ENCODE measurements around the gene CDC42. TPM values are rescaled to one million over a fixed set of nuclear protein-coding genes. Genes with fewer than 3 reads are reported as not detected.

Gene CDC42
- total RNA-seq, 1 experiment from 2014 or later = 245 TPM

DNA sequence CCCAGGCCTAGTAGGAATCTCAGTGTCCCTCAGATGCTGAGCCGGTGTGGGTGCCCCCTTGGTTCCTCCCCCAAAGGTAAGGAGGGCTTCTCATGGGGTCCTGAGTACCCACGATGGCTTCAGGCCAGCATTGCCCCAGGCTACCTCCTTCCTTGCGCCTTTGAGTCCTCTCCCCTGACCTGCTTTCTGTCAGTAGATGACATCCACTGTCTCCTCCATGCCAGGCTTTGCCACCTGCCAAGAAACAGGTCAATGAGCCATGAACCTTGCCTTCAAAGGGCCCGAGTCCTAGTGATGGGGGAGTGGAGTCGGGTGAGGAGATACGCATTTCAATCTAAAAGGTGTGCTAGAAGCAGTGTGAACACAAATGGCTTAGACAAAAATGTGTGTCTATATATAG lies 74.7 kb downstream of the CDC42 start:
- ATAC-seq (no peak), DNase-seq (no peak)
- H2AFZ ChIP-seq (ENCODE audit: low read length) = no peak overlapping the region
- H3K79me2 ChIP-seq (ENCODE audit: low read length) = no peaks in the 10 kb centered on the region
- H3K9me3 ChIP-seq (ENCODE audit: low read length) = no peaks in the 10 kb centered on the region
- H3K4me1 ChIP-seq (ENCODE audit: insufficient read depth, low read length) = peaks cover 12% of the 10 kb centered on the region
- no peak overlapping the region for H3K27ac ChIP-seq (ENCODE audit: low read length)
- TF ChIP-seq EZH2phosphoT487 (IDR thresholded peaks at IDR 0.05; ENCODE audit: borderline replicate concordance, low read length) (no peak), EZH2 (IDR thresholded peaks at IDR 0.05; ENCODE audit: low read length, unreplicated experiment) (no peak)
- H3K36me3 ChIP-seq (ENCODE audit: low read depth, low read length) = no peaks in the 10 kb centered on the region
- no peak overlapping the region for H3K4me2 ChIP-seq (ENCODE audit: low read length)
- H3K27me3 ChIP-seq (ENCODE audit: low read length) = no peaks in the 10 kb centered on the region
- CTCF ChIA-PET = no interaction called here
- H3F3A ChIP-seq (ENCODE audit: low read length, unreplicated experiment) = no peaks in the 10 kb centered on the region
- H4K20me1 ChIP-seq (ENCODE audit: low read length) = no peaks in the 10 kb centered on the region
- BruUV-seq (replicated peaks) = no TSS peak
- H3K9ac ChIP-seq (ENCODE audit: low read length) = no peak overlapping the region
- no peak overlapping the region for H3K4me3 ChIP-seq (ENCODE audit: low read length)
- H3K9me2 ChIP-seq (replicated peaks; ENCODE audit: low read length) = no peaks in the 10 kb centered on the region
- intact Hi-C loops (cut with micrococcal nuclease) = no loop called here
- POLR2A ChIA-PET (ENCODE audit: unreplicated experiment) = no interaction called here

DNA sequence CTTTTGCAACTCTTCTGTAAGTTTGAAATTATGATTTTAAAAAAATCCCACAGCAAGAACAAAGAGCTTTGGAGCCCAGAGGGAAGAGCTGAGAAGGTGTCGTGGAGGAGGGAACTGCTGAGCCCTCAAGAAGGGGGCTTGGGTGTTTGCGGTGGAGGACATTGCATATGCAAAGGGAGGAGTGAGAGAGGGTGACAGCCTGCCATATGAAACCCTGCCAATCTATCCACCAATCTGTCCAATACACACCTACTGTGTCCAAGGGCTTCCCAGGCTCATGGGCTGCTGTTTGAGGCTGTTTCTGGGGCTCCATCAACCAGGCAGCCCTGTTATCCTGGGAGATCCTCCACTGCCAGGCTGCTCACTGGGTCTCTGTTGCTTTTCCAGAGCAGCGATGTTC lies 75.2 kb downstream of the CDC42 start:
- no peak for ATAC-seq
- no peaks in the 10 kb centered on the region for H4K20me1 ChIP-seq (ENCODE audit: low read length)

GRCh38 chr1:22128392-22128791 lies 75.9 kb downstream of the CDC42 start:
- H4K20me1 ChIP-seq (ENCODE audit: low read length) = no peaks in the 10 kb centered on the region
- TF ChIP-seq, protein P1, sequence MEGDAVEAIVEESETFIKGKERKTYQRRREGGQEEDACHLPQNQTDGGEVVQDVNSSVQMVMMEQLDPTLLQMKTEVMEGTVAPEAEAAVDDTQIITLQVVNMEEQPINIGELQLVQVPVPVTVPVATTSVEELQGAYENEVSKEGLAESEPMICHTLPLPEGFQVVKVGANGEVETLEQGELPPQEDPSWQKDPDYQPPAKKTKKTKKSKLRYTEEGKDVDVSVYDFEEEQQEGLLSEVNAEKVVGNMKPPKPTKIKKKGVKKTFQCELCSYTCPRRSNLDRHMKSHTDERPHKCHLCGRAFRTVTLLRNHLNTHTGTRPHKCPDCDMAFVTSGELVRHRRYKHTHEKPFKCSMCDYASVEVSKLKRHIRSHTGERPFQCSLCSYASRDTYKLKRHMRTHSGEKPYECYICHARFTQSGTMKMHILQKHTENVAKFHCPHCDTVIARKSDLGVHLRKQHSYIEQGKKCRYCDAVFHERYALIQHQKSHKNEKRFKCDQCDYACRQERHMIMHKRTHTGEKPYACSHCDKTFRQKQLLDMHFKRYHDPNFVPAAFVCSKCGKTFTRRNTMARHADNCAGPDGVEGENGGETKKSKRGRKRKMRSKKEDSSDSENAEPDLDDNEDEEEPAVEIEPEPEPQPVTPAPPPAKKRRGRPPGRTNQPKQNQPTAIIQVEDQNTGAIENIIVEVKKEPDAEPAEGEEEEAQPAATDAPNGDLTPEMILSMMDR (conservative IDR thresholded peaks at IDR 0.05; ENCODE audit: low read depth, low read length) = no peak
- TF ChIP-seq EZH2phosphoT487 (IDR thresholded peaks at IDR 0.05; ENCODE audit: borderline replicate concordance, low read length) (no peak), EZH2 (IDR thresholded peaks at IDR 0.05; ENCODE audit: low read length, unreplicated experiment) (no peak)
- intact Hi-C loops (cut with micrococcal nuclease) = no loop called here
- no TSS peak for BruUV-seq (replicated peaks)
- DNase-seq (no peak), ATAC-seq (no peak)
- no peaks in the 10 kb centered on the region for H3K27me3 ChIP-seq (ENCODE audit: low read length)
- H3K9me3 ChIP-seq (ENCODE audit: low read length) = no peaks in the 10 kb centered on the region
- no peaks in the 10 kb centered on the region for H3K79me2 ChIP-seq (ENCODE audit: low read length)
- H3K9ac ChIP-seq (ENCODE audit: low read length) = no peak overlapping the region
- H3F3A ChIP-seq (ENCODE audit: low read length, unreplicated experiment) = no peaks in the 10 kb centered on the region
- ChIA-PET POLR2A (ENCODE audit: unreplicated experiment) (no interaction called here), CTCF (no interaction called here)
- H3K36me3 ChIP-seq (ENCODE audit: low read depth, low read length) = no peaks in the 10 kb centered on the region
- H3K4me1 ChIP-seq (ENCODE audit: insufficient read depth, low read length) = peaks cover 20% of the 10 kb centered on the region
- no peak overlapping the region for H3K4me3 ChIP-seq (ENCODE audit: low read length)
- no peak overlapping the region for H3K27ac ChIP-seq (ENCODE audit: low read length)
- no peak overlapping the region for H2AFZ ChIP-seq (ENCODE audit: low read length)
- no peaks in the 10 kb centered on the region for H3K9me2 ChIP-seq (replicated peaks; ENCODE audit: low read length)
- no peak overlapping the region for H3K4me2 ChIP-seq (ENCODE audit: low read length)

More for the DNA sequence above, 75.2 kb downstream of the CDC42 start:
- no peaks in the 10 kb centered on the region for H3K9me3 ChIP-seq (ENCODE audit: low read length)
- peaks cover 17% of the 10 kb centered on the region for H3K4me1 ChIP-seq (ENCODE audit: insufficient read depth, low read length)
- H2AFZ ChIP-seq (ENCODE audit: low read length) = no peak overlapping the region
- no peak overlapping the region for H3K4me3 ChIP-seq (ENCODE audit: low read length)
- H3K27me3 ChIP-seq (ENCODE audit: low read length) = no peaks in the 10 kb centered on the region
- H3F3A ChIP-seq (ENCODE audit: low read length, unreplicated experiment) = no peaks in the 10 kb centered on the region
- no TSS peak for BruUV-seq (replicated peaks)
- H3K4me2 ChIP-seq (ENCODE audit: low read length) = no peak overlapping the region
- TF ChIP-seq, protein P1 (conservative IDR thresholded peaks at IDR 0.05; ENCODE audit: low read depth, low read length) = no peak
- no peaks in the 10 kb centered on the region for H3K36me3 ChIP-seq (ENCODE audit: low read depth, low read length)
- H3K79me2 ChIP-seq (ENCODE audit: low read length) = no peaks in the 10 kb centered on the region
- H3K9me2 ChIP-seq (replicated peaks; ENCODE audit: low read length) = no peaks in the 10 kb centered on the region
- no peak overlapping the region for H3K9ac ChIP-seq (ENCODE audit: low read length)
- CTCF ChIA-PET = no interaction called here
- no peak overlapping the region for H3K27ac ChIP-seq (ENCODE audit: low read length)
- POLR2A ChIA-PET (ENCODE audit: unreplicated experiment) = no interaction called here
- intact Hi-C loops (cut with micrococcal nuclease) = no loop called here
- no peak for DNase-seq
